OCI-LY7 (cell line): Measurements from ENCODE around the gene EPHA8.

Experiments used
- EZH2phosphoT487 ChIP-seq: fragments of 200-600 bp; sonication (generic); IDR thresholded peaks from 2 replicates; pipeline ENCODE4 v1.6.1; 2018; ENCODE audit warnings: low read depth, borderline replicate concordance, mild to moderate bottlenecking, mixed run types, antibody characterized with exemption, low read length, moderate library complexity, mixed read lengths
- TF ChIP-seq, protein P1 (sequence below): fragments of 200-600 bp; sonication (generic); conservative IDR thresholded peaks from 2 replicates; pipeline ENCODE4 v1.5.1; 2014; ENCODE audit warnings: mild to moderate bottlenecking, antibody characterized with exemption, low read length, moderate library complexity, mixed read lengths

- TF ChIP-seq, protein P1, sequence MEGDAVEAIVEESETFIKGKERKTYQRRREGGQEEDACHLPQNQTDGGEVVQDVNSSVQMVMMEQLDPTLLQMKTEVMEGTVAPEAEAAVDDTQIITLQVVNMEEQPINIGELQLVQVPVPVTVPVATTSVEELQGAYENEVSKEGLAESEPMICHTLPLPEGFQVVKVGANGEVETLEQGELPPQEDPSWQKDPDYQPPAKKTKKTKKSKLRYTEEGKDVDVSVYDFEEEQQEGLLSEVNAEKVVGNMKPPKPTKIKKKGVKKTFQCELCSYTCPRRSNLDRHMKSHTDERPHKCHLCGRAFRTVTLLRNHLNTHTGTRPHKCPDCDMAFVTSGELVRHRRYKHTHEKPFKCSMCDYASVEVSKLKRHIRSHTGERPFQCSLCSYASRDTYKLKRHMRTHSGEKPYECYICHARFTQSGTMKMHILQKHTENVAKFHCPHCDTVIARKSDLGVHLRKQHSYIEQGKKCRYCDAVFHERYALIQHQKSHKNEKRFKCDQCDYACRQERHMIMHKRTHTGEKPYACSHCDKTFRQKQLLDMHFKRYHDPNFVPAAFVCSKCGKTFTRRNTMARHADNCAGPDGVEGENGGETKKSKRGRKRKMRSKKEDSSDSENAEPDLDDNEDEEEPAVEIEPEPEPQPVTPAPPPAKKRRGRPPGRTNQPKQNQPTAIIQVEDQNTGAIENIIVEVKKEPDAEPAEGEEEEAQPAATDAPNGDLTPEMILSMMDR: no peak
- no peak for TF ChIP-seq EZH2phosphoT487
These were observed 9.9 kb downstream of the EPHA8 start for GRCh38 chr1:22573237-22573636.
